H9 (cell line): ENCODE measurements around the gene NECTIN1. TPM values are rescaled to one million over a fixed set of nuclear protein-coding genes. Genes with fewer than 3 reads are reported as not detected.

Experiments
- DNase-seq: peaks from one replicate; pipeline ENCODE4 v3.0.0-alpha.2; 2017
- H2AFZ ChIP-seq: one replicate; pipeline ENCODE4 v1.6.1; 2013; ENCODE audit warnings: mild to moderate bottlenecking, low read length, control low read depth, moderate library complexity
- H2AK5ac ChIP-seq: 2 replicates; pipeline ENCODE4 v1.6.1; 2013; ENCODE audit warnings: low read length, control low read depth, mixed read lengths; ENCODE audit not compliant: insufficient read length
- H2BK120ac ChIP-seq: one replicate; pipeline ENCODE4 v1.6.1; 2013; ENCODE audit warnings: low read depth, mild to moderate bottlenecking, low read length, control low read depth, inconsistent platforms; ENCODE audit not compliant: poor library complexity, severe bottlenecking
- H2BK12ac ChIP-seq: 2 replicates; pipeline ENCODE4 v1.6.1; 2013; ENCODE audit warnings: low read length, control low read depth, mixed read lengths, low read depth; ENCODE audit not compliant: insufficient read length
- H2BK15ac ChIP-seq: 2 replicates; pipeline ENCODE4 v1.6.1; 2013; ENCODE audit warnings: low read depth, low read length, control low read depth
- H2BK20ac ChIP-seq: one replicate; pipeline ENCODE4 v1.6.1; 2013; ENCODE audit warnings: low read depth, mild to moderate bottlenecking, low read length, control low read depth, inconsistent platforms; ENCODE audit not compliant: poor library complexity, severe bottlenecking
- H2BK5ac ChIP-seq: 2 replicates; pipeline ENCODE4 v1.6.1; 2013; ENCODE audit warnings: low read length, control low read depth, mixed read lengths; ENCODE audit not compliant: insufficient read length
- H3K14ac ChIP-seq: 2 replicates; pipeline ENCODE4 v1.6.1; 2013; ENCODE audit warnings: low read length, control low read depth; ENCODE audit not compliant: insufficient read depth
- H3K18ac ChIP-seq: 2 replicates; pipeline ENCODE4 v1.6.1; 2013; ENCODE audit warnings: low read depth, mild to moderate bottlenecking, mixed read lengths, low read length, control low read depth; ENCODE audit not compliant: insufficient read length
- H3K23ac ChIP-seq: 2 replicates; pipeline ENCODE4 v1.6.1; 2013; ENCODE audit warnings: low read length, control low read depth, mixed read lengths, low read depth; ENCODE audit not compliant: insufficient read length
- H3K23me2 ChIP-seq: 2 replicates; pipeline ENCODE4 v1.6.1; 2013; ENCODE audit warnings: low read depth, mild to moderate bottlenecking, mixed read lengths, low read length, control low read depth; ENCODE audit not compliant: insufficient read length, poor library complexity, severe bottlenecking
- H3K27ac ChIP-seq: 2 replicates; pipeline ENCODE4 v1.5.1; 2013; ENCODE audit warnings: low read length, control low read depth, mixed read lengths, low read depth; ENCODE audit not compliant: insufficient read length
- H3K27me3 ChIP-seq: 2 replicates; pipeline ENCODE4 v1.6.1; 2013; ENCODE audit warnings: low read length, control low read depth, inconsistent platforms; ENCODE audit not compliant: insufficient read depth
- H3K4ac ChIP-seq: 2 replicates; pipeline ENCODE4 v1.6.1; 2013; ENCODE audit warnings: low read depth, mild to moderate bottlenecking, control low read depth, inconsistent platforms, low read length, moderate library complexity
- H3K4me1 ChIP-seq: 2 replicates; pipeline ENCODE4 v1.6.1; 2013; ENCODE audit warnings: low read length, control low read depth, inconsistent platforms; ENCODE audit not compliant: insufficient read depth
- H3K4me2 ChIP-seq: 2 replicates; pipeline ENCODE4 v1.6.1; 2013; ENCODE audit warnings: low read length, control low read depth, mixed read lengths; ENCODE audit not compliant: insufficient read length, insufficient read depth
- H3K56ac ChIP-seq: 2 replicates; pipeline ENCODE4 v1.6.1; 2013; ENCODE audit warnings: low read depth, mild to moderate bottlenecking, mixed read lengths, low read length, control low read depth; ENCODE audit not compliant: insufficient read length
- H3K79me1 ChIP-seq: 2 replicates; pipeline ENCODE4 v1.6.1; 2013; ENCODE audit warnings: low read depth, mild to moderate bottlenecking, moderate library complexity, low read length, control low read depth, inconsistent platforms; ENCODE audit not compliant: insufficient read depth, poor library complexity, severe bottlenecking
- H3K79me2 ChIP-seq: 2 replicates; pipeline ENCODE4 v1.6.1; 2013; ENCODE audit warnings: low read length, control low read depth, inconsistent platforms; ENCODE audit not compliant: insufficient read depth
- H3K9ac ChIP-seq: 2 replicates; pipeline ENCODE4 v1.6.1; 2013; ENCODE audit warnings: low read length, control low read depth, mixed read lengths; ENCODE audit not compliant: insufficient read length; ENCODE audit errors: extremely low read depth
- H3K9me3 ChIP-seq: one replicate; pipeline ENCODE4 v1.6.1; 2013; ENCODE audit warnings: low read depth, low read length, inconsistent platforms; ENCODE audit not compliant: control insufficient read depth
- H3T11ph ChIP-seq: one replicate; pipeline ENCODE4 v1.6.1; 2013; ENCODE audit warnings: mild to moderate bottlenecking, low read length, control low read depth, inconsistent platforms
- H4K20me1 ChIP-seq: one replicate; pipeline ENCODE4 v1.6.1; 2013; ENCODE audit not compliant: control insufficient read depth, insufficient read length, insufficient read depth
- H4K5ac ChIP-seq: 2 replicates; pipeline ENCODE4 v1.6.1; 2013; ENCODE audit warnings: low read depth, mild to moderate bottlenecking, mixed read lengths, low read length, control low read depth; ENCODE audit not compliant: insufficient read length
- H4K8ac ChIP-seq: replicated peaks from 2 replicates; pipeline ENCODE4 v1.6.1; 2013; ENCODE audit warnings: low read length, control low read depth, mixed read lengths, low read depth; ENCODE audit not compliant: insufficient read length
- H4K91ac ChIP-seq: 2 replicates; pipeline ENCODE4 v1.6.1; 2013; ENCODE audit warnings: low read depth, mild to moderate bottlenecking, moderate library complexity, mixed read lengths, low read length, control low read depth; ENCODE audit not compliant: insufficient read length
- H3K27ac Mint-ChIP-seq, 3 experiments: 2 replicates in 2 of 3; 3 replicates in 1 of 3; pipeline ENCODE4 v1.8.0; 2020 to 2021; ENCODE audit warnings: mixed read lengths in 3 of 3, mild to moderate bottlenecking in 1 of 3, moderate library complexity in 1 of 3
- H3K27me3 Mint-ChIP-seq: 2 replicates; pipeline ENCODE4 v1.8.0; 2021; ENCODE audit warnings: low read depth, mild to moderate bottlenecking, moderate library complexity, mixed read lengths
- H3K36me3 Mint-ChIP-seq, 3 experiments: 2 replicates in 2 of 3; 3 replicates in 1 of 3; pipeline ENCODE4 v1.8.0; 2020 to 2021; ENCODE audit warnings: low read depth in 3 of 3, mixed read lengths in 3 of 3; ENCODE audit not compliant: insufficient read depth in 1 of 3
- H3K4me1 Mint-ChIP-seq, 2 experiments: 2 replicates each; pipeline ENCODE4 v1.8.0; 2020; ENCODE audit warnings: mixed read lengths in 2 of 2
- H3K4me3 Mint-ChIP-seq, 2 experiments: 2 replicates in 1 of 2; 3 replicates in 1 of 2; pipeline ENCODE4 v1.8.0; 2020 to 2021; ENCODE audit warnings: mild to moderate bottlenecking in 2 of 2, mixed read lengths in 2 of 2, moderate library complexity in 1 of 2
- H3K9me3 Mint-ChIP-seq, 2 experiments: 2 replicates in 1 of 2; 3 replicates in 1 of 2; pipeline ENCODE4 v1.8.0; 2020; ENCODE audit warnings: mild to moderate bottlenecking in 2 of 2, mixed read lengths in 2 of 2, moderate library complexity in 1 of 2
- CTCF ChIP-seq: fragments of 200-600 bp; sonication (generic); conservative IDR thresholded peaks from 3 replicates; pipeline ENCODE4 v1.8.0; 2021; ENCODE audit warnings: antibody characterized with exemption, mild to moderate bottlenecking
- WGBS: extraction: QIAGEN DNeasy Blood & Tissue Kit; methylation state at CpG from one replicate; pipeline ENCODE4 v1.1.7; 2013; ENCODE audit warnings: missing lambda C conversion rate, low lambda C conversion rate, mixed read lengths; ENCODE audit not compliant: insufficient read length; ENCODE audit errors: extremely low coverage; 5-methylcytosine and 5-hydroxymethylcytosine counted together
- total RNA-seq: library from RNA; stranded (reverse); gene quantifications from 2 replicates; pipeline ENCODE4 v1.2.1, GENCODE V29; 2021

Gene NECTIN1
- total RNA-seq, 1 experiment from 2014 or later, result 113 TPM

- Mint-ChIP-seq H3K4me1 (peaks cover 44 to 48% of the 10 kb centered on the region in 2 experiments), H3K27me3 (no peaks in the 10 kb centered on the region), H3K9me3 (no peaks in the 10 kb centered on the region; a peak in 1 of 5 replicates), H3K36me3 (no peaks in the 10 kb centered on the region; a peak in 2 of 7 replicates), H3K4me3 (no peak overlapping the region), H3K27ac (no peak overlapping the region)
- no peak for DNase-seq
- no peak overlapping the region for H2AFZ ChIP-seq
- no peak overlapping the region for H3K9ac ChIP-seq
- H2BK12ac ChIP-seq, result no peak overlapping the region
- H3K4me2 ChIP-seq, result no peak overlapping the region
- no peak overlapping the region for H3K23ac ChIP-seq
- no peak overlapping the region for H4K5ac ChIP-seq
- TF ChIP-seq CTCF, result no peak
- H2BK120ac ChIP-seq, result no peak overlapping the region
- WGBS, result no CpG with 5 or more reads among the region's 13 CpGs
- no peak overlapping the region for H4K91ac ChIP-seq
- no peak overlapping the region for H2BK20ac ChIP-seq
- H2AK5ac ChIP-seq, result no peak overlapping the region
- no peak overlapping the region for H3K18ac ChIP-seq
- H2BK5ac ChIP-seq, result no peak overlapping the region
- H3K27ac ChIP-seq, result no peak overlapping the region
- no peaks in the 10 kb centered on the region for H3K9me3 ChIP-seq
- no peaks in the 10 kb centered on the region for H3K23me2 ChIP-seq
- no peak overlapping the region for H3K14ac ChIP-seq
- no peak overlapping the region for H4K8ac ChIP-seq
- H3K4me1 ChIP-seq, result peaks cover 12% of the 10 kb centered on the region; the same call in 1 of the 2 replicates
- H3K79me2 ChIP-seq, result peaks cover 9% of the 10 kb centered on the region; the same call in 1 of the 2 replicates
- no peaks in the 10 kb centered on the region for H4K20me1 ChIP-seq
- H3T11ph ChIP-seq, result no peak overlapping the region
- H3K56ac ChIP-seq, result no peak overlapping the region
- H3K79me1 ChIP-seq, result peaks cover 13% of the 10 kb centered on the region
- no peak overlapping the region for H3K4ac ChIP-seq
- no peaks in the 10 kb centered on the region for H3K27me3 ChIP-seq
- H2BK15ac ChIP-seq, result no peak overlapping the region
Observed at GRCh38 chr11:119699227-119699626, 29.8 kb downstream of the NECTIN1 start.
